ENCODE results near the gene PCED1B.
"Not testable (repeated sequence)": the region's sequence is repeated elsewhere in the genome, so short reads cannot be mapped to it uniquely, and the experiment has no call there.

The PCED1B gene

GRCh38 chr12:47244835-47245234 is 165.4 kb downstream of the PCED1B start:
- DNase-seq, result no peak

GRCh38 chr12:47245623-47246022 is 166.2 kb downstream of the PCED1B start:
- DNase-seq, result no peak

- no peak for DNase-seq
These were observed 168.0 kb downstream of the PCED1B start for GRCh38 chr12:47247418-47247817.

GRCh38 chr12:47249082-47249481 is 169.7 kb downstream of the PCED1B start:
- DNase-seq, result no peak

GRCh38 chr12:47249719-47250357 is 170.4 kb downstream of the PCED1B start:
- DNase-seq, result no peak

- DNase-seq, result no peak
These were observed 172.5 kb downstream of the PCED1B start for GRCh38 chr12:47251919-47252318.

- DNase-seq, result no peak
These were observed 185.5 kb downstream of the PCED1B start for GRCh38 chr12:47264951-47265350.

GRCh38 chr12:47265391-47265790 is 186.0 kb downstream of the PCED1B start:
- DNase-seq, result no peak

- no peak for DNase-seq
These were observed 188.2 kb downstream of the PCED1B start for GRCh38 chr12:47267571-47267970.

- no peak for DNase-seq
These were observed 189.4 kb downstream of the PCED1B start for GRCh38 chr12:47268501-47269454.

- no peak for DNase-seq
These were observed 190.5 kb downstream of the PCED1B start for GRCh38 chr12:47269916-47270315.

GRCh38 chr12:47270782-47271664 is 191.6 kb downstream of the PCED1B start:
- no peak for DNase-seq

GRCh38 chr12:47271800-47272239 is 192.4 kb downstream of the PCED1B start:
- DNase-seq, result no peak

- no peak for DNase-seq
These were observed 193.2 kb downstream of the PCED1B start for GRCh38 chr12:47272412-47273190.

GRCh38 chr12:47273191-47273626 is 193.8 kb downstream of the PCED1B start:
- DNase-seq, result no peak

- no peak for DNase-seq
These were observed 195.3 kb downstream of the PCED1B start for GRCh38 chr12:47274760-47275159.

GRCh38 chr12:47276253-47276620 is 196.8 kb downstream of the PCED1B start:
- DNase-seq, result no peak

GRCh38 chr12:47276621-47277309 is 197.3 kb downstream of the PCED1B start:
- DNase-seq, result no peak

GRCh38 chr12:47277972-47278448 is 198.6 kb downstream of the PCED1B start:
- DNase-seq, result no peak

- DNase-seq, result not testable (repeated sequence)
These were observed 200.3 kb downstream of the PCED1B start for GRCh38 chr12:47279758-47280157.

GRCh38 chr12:47280543-47281300 is 201.3 kb downstream of the PCED1B start:
- DNase-seq, result no peak
